ENCODE measurements around the gene PLCB1. TPM values are rescaled to one million over a fixed set of nuclear protein-coding genes. Genes with fewer than 3 reads are reported as not detected.

Gene PLCB1
- total RNA-seq, 1 experiment from 2014 or later = not detected

- H4K20me1 ChIP-seq (ENCODE audit: insufficient read depth) = peaks cover 3% of the 10 kb centered on the region; the same call in 1 of the 2 replicates
- no peak overlapping the region for H3K27ac ChIP-seq
- no peak overlapping the region for H3K4me3 ChIP-seq
- no peak overlapping the region for H2AFZ ChIP-seq
- H3K9me2 ChIP-seq (ENCODE audit: insufficient read depth) = no peaks in the 10 kb centered on the region
- no peaks in the 10 kb centered on the region for H3K36me3 ChIP-seq (ENCODE audit: low read depth)
- no peak for DNase-seq
- H3K79me2 ChIP-seq (ENCODE audit: low read depth) = no peaks in the 10 kb centered on the region
- ChIA-PET POLR2A (ENCODE audit: unreplicated experiment) (no interaction called here), CTCF (no interaction called here)
- intact Hi-C loops (cut with micrococcal nuclease; ENCODE audit: unreplicated experiment) = no loop called here
- no peaks in the 10 kb centered on the region for H3F3A ChIP-seq (ENCODE audit: insufficient read depth, low read depth)
- H3K27me3 ChIP-seq (ENCODE audit: insufficient read depth, low read depth) = no peaks in the 10 kb centered on the region
- H3K4me1 ChIP-seq (replicated peaks; ENCODE audit: insufficient read depth) = no peaks in the 10 kb centered on the region
- no peak overlapping the region for H3K4me2 ChIP-seq
- TF ChIP-seq CTCF (conservative IDR thresholded peaks at IDR 0.05) = no peak
- no peak for TF ChIP-seq EZH2 (IDR thresholded peaks at IDR 0.05; ENCODE audit: low read depth)
- BruUV-seq (replicated peaks) = no TSS peak
- H3K9me3 ChIP-seq (ENCODE audit: insufficient read depth, low read depth) = no peaks in the 10 kb centered on the region
These were observed 392.9 kb downstream of the PLCB1 start for GRCh38 chr20:8525017-8525343.

GRCh38 chr20:8526610-8527009 lies 394.5 kb downstream of the PLCB1 start:
- Histone ChIP-seq H3K4me2 (no peak overlapping the region), H4K20me1 (ENCODE audit: insufficient read depth) (peaks cover 3% of the 10 kb centered on the region; the same call in 1 of the 2 replicates), H3K4me3 (no peak overlapping the region), H3K9me2 (ENCODE audit: insufficient read depth) (no peaks in the 10 kb centered on the region), H3K4me1 (replicated peaks; ENCODE audit: insufficient read depth) (no peaks in the 10 kb centered on the region), H3K36me3 (ENCODE audit: low read depth) (no peaks in the 10 kb centered on the region), H3K9me3 (ENCODE audit: insufficient read depth, low read depth) (no peaks in the 10 kb centered on the region), H3K79me2 (ENCODE audit: low read depth) (no peaks in the 10 kb centered on the region), H3F3A (ENCODE audit: insufficient read depth, low read depth) (no peaks in the 10 kb centered on the region), H3K27ac (no peak overlapping the region), H2AFZ (no peak overlapping the region), H3K27me3 (ENCODE audit: insufficient read depth, low read depth) (no peaks in the 10 kb centered on the region)
- TF ChIP-seq CTCF (conservative IDR thresholded peaks at IDR 0.05) (no peak), EZH2 (IDR thresholded peaks at IDR 0.05; ENCODE audit: low read depth) (no peak)
- CTCF ChIA-PET = no interaction called here
- POLR2A ChIA-PET (ENCODE audit: unreplicated experiment) = no interaction called here
- no peak for DNase-seq
- intact Hi-C loops (cut with micrococcal nuclease; ENCODE audit: unreplicated experiment) = no loop called here
- BruUV-seq (replicated peaks) = no TSS peak

GRCh38 chr20:8527998-8528723 lies 396.1 kb downstream of the PLCB1 start:
- Histone ChIP-seq H3K27ac (no peak overlapping the region), H2AFZ (no peak overlapping the region), H4K20me1 (ENCODE audit: insufficient read depth) (no peaks in the 10 kb centered on the region), H3K36me3 (ENCODE audit: low read depth) (no peaks in the 10 kb centered on the region), H3K4me3 (no peak overlapping the region), H3K9me2 (ENCODE audit: insufficient read depth) (no peaks in the 10 kb centered on the region), H3K9me3 (ENCODE audit: insufficient read depth, low read depth) (no peaks in the 10 kb centered on the region), H3K4me1 (replicated peaks; ENCODE audit: insufficient read depth) (no peaks in the 10 kb centered on the region), H3K4me2 (no peak overlapping the region), H3F3A (ENCODE audit: insufficient read depth, low read depth) (no peaks in the 10 kb centered on the region), H3K79me2 (ENCODE audit: low read depth) (no peaks in the 10 kb centered on the region), H3K27me3 (ENCODE audit: insufficient read depth, low read depth) (no peaks in the 10 kb centered on the region)
- intact Hi-C loops (cut with micrococcal nuclease; ENCODE audit: unreplicated experiment) = no loop called here
- DNase-seq = no peak
- no TSS peak for BruUV-seq (replicated peaks)
- POLR2A ChIA-PET (ENCODE audit: unreplicated experiment) = no interaction called here
- CTCF ChIA-PET = no interaction called here
- TF ChIP-seq EZH2 (IDR thresholded peaks at IDR 0.05; ENCODE audit: low read depth) (no peak), CTCF (conservative IDR thresholded peaks at IDR 0.05) (no peak)

Data from PC-9 (cell line).